ENCODE results near the gene CERS5. TPM values are rescaled to one million over a fixed set of nuclear protein-coding genes. Genes with fewer than 3 reads are reported as not detected.

The CERS5 gene
- total RNA-seq, 1 experiment from 2014 or later, result 62.6 TPM

GRCh38 chr12:50164963-50165362 is 2.2 kb downstream of the CERS5 start:
- Histone ChIP-seq H3K27me3 (replicated peaks; ENCODE audit: control insufficient read depth, insufficient read depth, low read length) (no peaks in the 10 kb centered on the region), H3K36me3 (ENCODE audit: control insufficient read depth, insufficient read depth, low read length) (no peaks in the 10 kb centered on the region), H3K4me1 (peaks cover 18% of the 10 kb centered on the region; the same call in 1 of the 2 replicates), H3K9me3 (peaks cover 7% of the 10 kb centered on the region), H3K4me3 (ENCODE audit: low read depth, low read length) (no peak overlapping the region)
- ChIA-PET CTCF (interaction anchor here (3.0 kb wide), 1 partner anchor 32 kb away, joined by 16 read pairs; no protein-coding TSS in a partner anchor), POLR2A (no interaction called here)
- Mint-ChIP-seq H3K36me3 (ENCODE audit: insufficient read depth, unreplicated experiment) (peaks cover 11% of the 10 kb centered on the region), H3K9me3 (ENCODE audit: unreplicated experiment) (no peaks in the 10 kb centered on the region), H3K4me3 (ENCODE audit: unreplicated experiment) (peak overlapping the region; percentile 31), H3K27me3 (ENCODE audit: insufficient read depth, unreplicated experiment) (no peaks in the 10 kb centered on the region), H3K4me1 (ENCODE audit: low read depth, unreplicated experiment) (peaks cover 8% of the 10 kb centered on the region), H3K27ac (ENCODE audit: unreplicated experiment) (no peak overlapping the region)
- no peak for DNase-seq
- BruUV-seq (replicated peaks), result no TSS peak
- TF ChIP-seq, protein P1, sequence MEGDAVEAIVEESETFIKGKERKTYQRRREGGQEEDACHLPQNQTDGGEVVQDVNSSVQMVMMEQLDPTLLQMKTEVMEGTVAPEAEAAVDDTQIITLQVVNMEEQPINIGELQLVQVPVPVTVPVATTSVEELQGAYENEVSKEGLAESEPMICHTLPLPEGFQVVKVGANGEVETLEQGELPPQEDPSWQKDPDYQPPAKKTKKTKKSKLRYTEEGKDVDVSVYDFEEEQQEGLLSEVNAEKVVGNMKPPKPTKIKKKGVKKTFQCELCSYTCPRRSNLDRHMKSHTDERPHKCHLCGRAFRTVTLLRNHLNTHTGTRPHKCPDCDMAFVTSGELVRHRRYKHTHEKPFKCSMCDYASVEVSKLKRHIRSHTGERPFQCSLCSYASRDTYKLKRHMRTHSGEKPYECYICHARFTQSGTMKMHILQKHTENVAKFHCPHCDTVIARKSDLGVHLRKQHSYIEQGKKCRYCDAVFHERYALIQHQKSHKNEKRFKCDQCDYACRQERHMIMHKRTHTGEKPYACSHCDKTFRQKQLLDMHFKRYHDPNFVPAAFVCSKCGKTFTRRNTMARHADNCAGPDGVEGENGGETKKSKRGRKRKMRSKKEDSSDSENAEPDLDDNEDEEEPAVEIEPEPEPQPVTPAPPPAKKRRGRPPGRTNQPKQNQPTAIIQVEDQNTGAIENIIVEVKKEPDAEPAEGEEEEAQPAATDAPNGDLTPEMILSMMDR (IDR thresholded peaks at IDR 0.05; ENCODE audit: insufficient read depth in 1 of 2, low read depth in 1 of 2, low read length in 1 of 2, severe bottlenecking in 1 of 2, unreplicated experiment in 1 of 2), result no peak
- intact Hi-C loops (cut with micrococcal nuclease; ENCODE audit: unreplicated experiment), result no loop called here

GRCh38 chr12:50162230-50162629 is 4.9 kb downstream of the CERS5 start:
- TF ChIP-seq, protein P1 (IDR thresholded peaks at IDR 0.05; ENCODE audit: insufficient read depth in 1 of 2, low read depth in 1 of 2, low read length in 1 of 2, severe bottlenecking in 1 of 2, unreplicated experiment in 1 of 2), result no peak
- Histone ChIP-seq H3K27me3 (replicated peaks; ENCODE audit: control insufficient read depth, insufficient read depth, low read length) (no peaks in the 10 kb centered on the region), H3K4me3 (ENCODE audit: low read depth, low read length) (no peak overlapping the region), H3K9me3 (no peaks in the 10 kb centered on the region), H3K4me1 (peaks cover 13% of the 10 kb centered on the region; the same call in 1 of the 2 replicates), H3K36me3 (ENCODE audit: control insufficient read depth, insufficient read depth, low read length) (no peaks in the 10 kb centered on the region)
- Mint-ChIP-seq H3K4me3 (ENCODE audit: unreplicated experiment) (no peak overlapping the region), H3K36me3 (ENCODE audit: insufficient read depth, unreplicated experiment) (peaks cover 15% of the 10 kb centered on the region), H3K27me3 (ENCODE audit: insufficient read depth, unreplicated experiment) (no peaks in the 10 kb centered on the region), H3K27ac (ENCODE audit: unreplicated experiment) (no peak overlapping the region), H3K9me3 (ENCODE audit: unreplicated experiment) (no peaks in the 10 kb centered on the region), H3K4me1 (ENCODE audit: low read depth, unreplicated experiment) (peaks cover 8% of the 10 kb centered on the region)
- intact Hi-C loops (cut with micrococcal nuclease; ENCODE audit: unreplicated experiment), result no loop called here
- ChIA-PET POLR2A (interaction anchor here (0.6 kb wide), 1 partner anchor 234 kb away, joined by 6 read pairs; no protein-coding TSS in a partner anchor), CTCF (interaction anchor here (0.9 kb wide), 1 partner anchor 50 kb away, joined by 3 read pairs; the partner anchor contains the start of gene COX14)
- no peak for DNase-seq
- no TSS peak for BruUV-seq (replicated peaks)

GRCh38 chr12:50160643-50161042 is 6.5 kb downstream of the CERS5 start:
- no peaks in the 10 kb centered on the region for H3K4me1 Mint-ChIP-seq (ENCODE audit: low read depth, unreplicated experiment)
- ChIA-PET CTCF (interaction anchor here (0.7 to 1.0 kb wide), 3 partner anchors 13 to 111 kb away, joined by 3 read pairs; no protein-coding TSS in a partner anchor), POLR2A (no interaction called here)
- no peaks in the 10 kb centered on the region for H3K27me3 ChIP-seq (replicated peaks; ENCODE audit: control insufficient read depth, insufficient read depth, low read length)
- H3K27ac Mint-ChIP-seq (ENCODE audit: unreplicated experiment), result no peak overlapping the region
- intact Hi-C loops (cut with micrococcal nuclease; ENCODE audit: unreplicated experiment), result no loop called here
- peaks cover 10% of the 10 kb centered on the region; the same call in 1 of the 2 replicates for H3K4me1 ChIP-seq
- TF ChIP-seq, protein P1 (IDR thresholded peaks at IDR 0.05; ENCODE audit: insufficient read depth in 1 of 2, low read depth in 1 of 2, low read length in 1 of 2, severe bottlenecking in 1 of 2, unreplicated experiment in 1 of 2), result no peak
- no peaks in the 10 kb centered on the region for H3K9me3 Mint-ChIP-seq (ENCODE audit: unreplicated experiment)
- BruUV-seq (replicated peaks), result no TSS peak
- peaks cover 13% of the 10 kb centered on the region for H3K36me3 Mint-ChIP-seq (ENCODE audit: insufficient read depth, unreplicated experiment)
- H3K27me3 Mint-ChIP-seq (ENCODE audit: insufficient read depth, unreplicated experiment), result no peaks in the 10 kb centered on the region
- no peak overlapping the region for H3K4me3 Mint-ChIP-seq (ENCODE audit: unreplicated experiment)
- H3K4me3 ChIP-seq (ENCODE audit: low read depth, low read length), result no peak overlapping the region
- no peaks in the 10 kb centered on the region for H3K36me3 ChIP-seq (ENCODE audit: control insufficient read depth, insufficient read depth, low read length)
- no peak for DNase-seq
- H3K9me3 ChIP-seq, result no peaks in the 10 kb centered on the region

All from Caco-2 (cell line).